ENCODE data around the gene ROR1. TPM values are rescaled to one million over a fixed set of nuclear protein-coding genes. Genes with fewer than 3 reads are reported as not detected.
A peak's percentile ranks its signal among the peaks of the same experiment; 100 is the strongest.

Gene ROR1
- total RNA-seq, 2 donors from 2014 or later, result 5.7 to 14.7 TPM

- intact Hi-C loops (cut with DNase I), result no loop called here
- ATAC-seq, result no peak
- DNase-seq, result no peak
Observed at GRCh38 chr1:64046891-64047290, 273.1 kb downstream of the ROR1 start.

DNA sequence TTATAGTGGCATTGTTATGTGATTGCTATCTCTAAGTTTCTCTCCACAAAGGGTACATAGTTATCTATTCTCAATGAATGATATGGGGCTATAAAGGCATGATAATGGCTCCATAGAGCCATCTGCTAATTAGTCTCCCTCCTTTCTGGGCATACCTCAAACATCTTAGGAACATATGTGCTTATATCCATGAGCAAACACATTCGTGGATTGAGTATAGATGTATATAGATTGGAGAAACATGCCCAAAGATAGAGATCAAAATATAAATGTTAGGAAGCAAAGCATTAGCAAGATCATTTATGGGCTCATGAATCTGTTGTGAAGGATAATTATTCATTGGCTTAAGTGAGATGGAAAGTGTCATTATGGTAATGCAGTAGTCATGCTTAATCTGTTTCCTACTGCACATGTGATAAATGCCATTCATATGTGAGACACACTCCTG is 273.8 kb downstream of the ROR1 start:
- no peak for DNase-seq
- intact Hi-C loops (cut with DNase I), result no loop called here
- no peak for ATAC-seq

GRCh38 chr1:64049900-64050540 is 276.2 kb downstream of the ROR1 start:
- ATAC-seq (no peak), DNase-seq (no peak)
- intact Hi-C loops (cut with DNase I), result no loop called here

- DNase-seq, result no peak
- intact Hi-C loops (cut with DNase I), result no loop called here
- no peak for ATAC-seq
Observed at GRCh38 chr1:64050601-64051000, 276.8 kb downstream of the ROR1 start.

GRCh38 chr1:64051796-64052195 is 278.0 kb downstream of the ROR1 start:
- DNase-seq, result no peak
- peak in 1 of 2 donors; percentile 62 for ATAC-seq
- intact Hi-C loops (cut with DNase I), result no loop called here

DNA sequence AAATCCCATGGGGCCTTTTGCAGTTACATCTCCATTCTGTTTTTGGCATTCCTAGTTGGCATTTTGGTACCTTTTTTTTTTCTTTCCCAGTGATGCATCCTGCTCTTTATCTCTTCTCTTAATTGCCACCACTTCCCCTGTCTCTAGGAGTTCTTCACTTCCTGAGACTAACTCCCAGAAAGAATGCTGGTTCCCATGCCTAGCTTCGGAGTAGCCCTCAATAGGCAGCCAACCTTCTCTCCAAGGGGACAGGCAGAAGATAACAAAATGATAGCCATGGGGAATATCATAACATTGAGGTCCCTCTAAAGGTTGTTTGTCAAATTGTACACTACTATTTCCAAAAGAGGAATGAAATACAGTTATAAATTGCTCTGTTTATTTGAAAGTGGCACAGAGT is 279.0 kb downstream of the ROR1 start:
- intact Hi-C loops (cut with DNase I), result no loop called here
- DNase-seq (no peak), ATAC-seq (peak; percentile 41 to 54)

DNA sequence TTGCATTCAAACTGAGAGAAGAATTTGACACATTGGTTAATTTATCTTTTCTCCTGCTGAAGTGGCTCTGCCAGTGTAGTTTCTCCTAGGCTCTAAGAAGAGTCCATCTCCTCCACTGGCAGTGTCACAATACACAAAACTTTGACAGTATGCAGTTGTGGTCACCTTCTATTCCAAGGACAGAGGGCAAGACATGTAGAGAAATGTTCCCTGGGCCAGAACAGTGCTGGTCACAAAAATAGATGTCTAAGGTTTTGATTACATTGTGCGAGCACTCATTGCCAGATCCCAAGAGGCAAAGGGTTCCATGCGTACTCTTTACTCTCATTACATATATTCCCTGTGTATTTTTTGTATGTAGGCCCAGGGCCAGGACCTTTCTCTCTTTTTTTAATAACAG is 281.5 kb downstream of the ROR1 start:
- intact Hi-C loops (cut with DNase I), result no loop called here
- DNase-seq (no peak), ATAC-seq (no peak)

- intact Hi-C loops (cut with DNase I), result no loop called here
- DNase-seq, result no peak
- ATAC-seq, result no peak
Observed at GRCh38 chr1:64059556-64059955, 285.7 kb downstream of the ROR1 start.

- ATAC-seq (peak; percentile 8 to 55), DNase-seq (no peak)
- intact Hi-C loops (cut with DNase I), result no loop called here
Observed at GRCh38 chr1:64060611-64061302, 286.9 kb downstream of the ROR1 start.

DNA sequence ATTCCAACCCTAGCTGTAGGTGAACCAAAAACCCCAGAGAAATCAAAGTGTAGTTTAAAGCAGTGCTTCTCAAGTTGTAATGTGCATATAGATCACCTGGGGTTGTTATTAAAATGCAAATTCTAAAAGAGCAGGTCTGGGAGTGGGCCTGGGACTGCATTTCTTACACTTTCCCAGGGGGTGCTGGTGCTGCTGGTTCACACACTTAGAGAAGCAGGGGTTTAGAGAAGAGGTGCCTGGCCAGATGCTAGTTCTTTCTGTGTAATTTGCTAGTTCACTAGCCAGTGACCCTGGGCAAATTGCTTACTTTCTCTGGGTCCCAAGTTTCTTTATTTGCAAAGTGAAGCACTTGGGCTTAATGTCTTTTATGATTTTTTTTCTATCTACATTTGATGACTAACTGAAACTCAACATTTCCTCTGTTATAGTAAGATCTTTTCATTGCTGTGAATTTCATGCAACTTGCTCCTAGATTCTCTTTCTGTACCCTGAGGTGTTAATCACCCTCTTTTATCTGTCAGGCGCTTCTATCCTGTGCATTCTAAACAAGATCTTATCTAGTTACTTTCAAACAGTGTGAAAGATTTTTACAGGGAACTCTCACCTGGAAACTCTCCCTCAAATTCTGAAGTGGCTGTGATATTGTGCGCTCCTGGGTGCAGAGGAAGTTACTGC is 287.8 kb downstream of the ROR1 start:
- intact Hi-C loops (cut with DNase I), result no loop called here
- no peak for ATAC-seq
- no peak for DNase-seq

DNA sequence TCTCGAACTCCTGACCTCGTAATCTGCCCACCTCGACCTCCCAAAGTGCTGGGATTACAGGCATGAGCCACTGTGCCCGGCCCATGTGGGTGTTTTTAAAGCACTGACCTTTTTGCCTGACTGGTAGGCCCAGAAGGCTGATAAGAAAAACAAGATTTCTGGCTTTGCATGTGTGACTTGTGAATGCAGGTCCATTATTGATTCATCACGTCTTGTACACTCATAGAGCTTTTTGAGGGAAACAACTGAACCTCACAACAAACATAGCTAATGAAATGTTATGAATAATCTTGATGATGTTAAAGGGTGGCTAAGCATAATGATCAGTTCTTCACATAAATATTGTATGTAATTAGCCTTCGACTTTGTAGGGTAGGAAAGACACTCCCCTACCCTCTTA is 288.7 kb downstream of the ROR1 start:
- no peak for ATAC-seq
- intact Hi-C loops (cut with DNase I), result no loop called here
- DNase-seq, result no peak

DNA sequence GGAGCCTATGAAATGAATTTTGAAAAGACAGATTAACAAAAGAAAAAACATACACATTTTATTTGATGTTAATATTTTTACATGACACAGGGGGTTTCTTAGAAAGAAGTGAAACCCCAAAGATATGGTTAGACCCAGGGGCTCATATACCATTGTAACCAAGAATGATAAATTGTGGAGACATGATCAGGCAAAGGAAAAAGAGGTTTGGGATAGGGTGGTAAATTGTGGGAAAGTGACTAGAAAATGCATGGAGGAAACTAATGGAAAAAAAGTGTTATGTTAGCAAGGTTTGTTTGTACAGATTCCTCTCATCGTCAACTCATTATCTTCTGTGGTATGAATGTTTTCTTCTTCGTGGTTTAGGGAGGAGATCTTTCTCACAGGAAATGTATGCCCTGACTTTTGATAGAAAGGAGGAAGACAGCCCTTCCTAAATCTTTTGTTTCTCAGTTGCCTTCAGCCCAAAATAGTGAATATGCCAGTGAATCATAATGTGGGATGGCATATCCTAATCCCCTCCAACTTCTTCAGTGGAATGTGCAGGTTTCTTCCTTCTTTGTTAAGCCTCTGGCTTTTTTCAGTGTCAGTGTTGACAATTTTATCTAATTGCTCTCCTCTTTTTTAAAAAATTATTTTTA is 289.2 kb downstream of the ROR1 start:
- intact Hi-C loops (cut with DNase I), result no loop called here
- DNase-seq, result no peak

DNA sequence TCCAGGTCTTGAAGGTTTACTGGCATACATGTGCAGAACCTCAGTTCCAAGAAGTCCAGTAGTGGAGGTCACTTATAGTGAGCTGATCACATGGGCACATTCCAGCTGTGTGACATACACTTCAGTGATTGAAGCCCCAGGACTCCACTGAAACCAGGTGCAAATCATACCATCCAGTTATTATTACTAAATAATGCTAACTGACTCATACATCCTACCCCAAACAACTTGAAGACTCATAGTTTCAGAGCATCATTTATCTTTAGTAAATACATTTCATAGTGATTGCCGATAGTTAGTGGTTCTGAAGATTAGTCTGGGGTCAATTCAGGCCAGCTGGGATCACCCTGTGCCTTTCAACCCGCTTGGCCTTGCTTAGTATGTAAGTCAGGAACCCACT is 291.8 kb downstream of the ROR1 start:
- no peak for ATAC-seq
- intact Hi-C loops (cut with DNase I), result no loop called here
- no peak for DNase-seq

More for the DNA sequence above, 289.2 kb downstream of the ROR1 start:
- ATAC-seq, result peak in 1 of 2 donors; percentile 74

GRCh38 chr1:64072089-64072793 is 298.4 kb downstream of the ROR1 start:
- intact Hi-C loops (cut with DNase I), result no loop called here
- DNase-seq (no peak), ATAC-seq (peak; percentile 39 to 69)

DNA sequence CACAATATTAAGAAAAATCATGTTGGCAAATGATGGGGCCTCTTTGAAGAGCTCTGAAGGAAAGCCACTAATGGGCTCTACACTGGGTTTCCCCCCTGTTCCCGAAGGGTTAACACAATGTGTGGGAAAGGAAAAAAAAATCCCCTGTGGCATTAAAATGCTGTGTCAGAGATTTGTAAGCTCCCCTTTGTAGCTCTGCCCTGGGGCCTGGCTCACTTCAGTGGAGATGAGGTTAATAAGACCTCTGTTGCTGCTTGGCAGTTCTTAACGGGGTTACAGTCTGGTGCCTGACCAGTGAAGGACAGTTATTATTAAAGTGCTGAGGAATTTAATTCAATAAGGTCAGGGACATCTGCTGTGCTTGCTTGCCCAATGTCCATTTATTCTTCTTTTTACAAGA is 299.9 kb downstream of the ROR1 start:
- intact Hi-C loops (cut with DNase I), result no loop called here
- no peak for DNase-seq
- peak; percentile 60 to 92 for ATAC-seq

- DNase-seq (no peak), ATAC-seq (no peak)
- intact Hi-C loops (cut with DNase I), result no loop called here
Observed at GRCh38 chr1:64074767-64075166, 300.9 kb downstream of the ROR1 start.

GRCh38 chr1:64077281-64077940 is 303.6 kb downstream of the ROR1 start:
- intact Hi-C loops (cut with DNase I), result no loop called here
- ATAC-seq (no peak), DNase-seq (no peak)

DNA sequence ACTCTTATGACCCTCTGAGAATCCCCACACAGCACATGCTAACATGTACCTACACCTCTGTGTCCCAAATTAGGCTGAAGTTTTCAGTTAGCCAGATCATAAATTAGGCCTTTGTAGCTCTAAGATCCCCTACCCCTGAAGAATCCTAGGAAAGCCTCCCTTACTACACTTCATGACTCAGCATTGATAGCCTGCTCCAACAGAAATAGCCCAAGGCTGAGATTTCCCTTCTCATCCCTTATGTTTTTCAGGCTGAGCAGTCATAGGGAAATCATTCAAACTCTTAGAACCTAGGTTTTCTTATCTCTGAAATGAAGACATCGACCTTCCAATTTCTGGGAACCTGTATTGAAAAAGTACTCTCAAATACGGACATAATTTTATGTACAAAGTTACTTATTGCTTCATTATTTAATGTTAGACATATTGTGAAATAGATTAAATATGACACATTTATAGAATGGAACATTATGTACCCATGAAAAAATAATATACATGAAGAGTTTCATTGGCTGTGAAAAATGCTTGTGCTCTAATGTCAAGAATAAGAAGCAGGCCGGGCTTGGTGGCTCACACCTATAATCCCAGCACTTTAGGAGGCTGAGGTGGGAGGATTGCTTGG is 307.2 kb downstream of the ROR1 start:
- DNase-seq (no peak), ATAC-seq (peak in 1 of 2 donors; percentile 48)
- intact Hi-C loops (cut with DNase I), result no loop called here
